ENCODE results near the gene VWA5B1. TPM values are rescaled to one million over a fixed set of nuclear protein-coding genes. Genes with fewer than 3 reads are reported as not detected.

Gene VWA5B1
- polyA plus RNA-seq, 1 donor: 0.40 TPM

GRCh38 chr1:20386323-20387081 lies 95.8 kb downstream of the VWA5B1 start:
- no peaks in the 10 kb centered on the region for H3K36me3 ChIP-seq (ENCODE audit: control insufficient read depth, insufficient read depth, low read length)
- H3K4me1 ChIP-seq (ENCODE audit: control insufficient read depth, insufficient read depth, low read length): no peaks in the 10 kb centered on the region
- DNase-seq: no peak
- no peaks in the 10 kb centered on the region for H3K9me3 ChIP-seq (ENCODE audit: control insufficient read depth, low read depth, low read length)
- no peak overlapping the region for H3K4me3 ChIP-seq (ENCODE audit: low read length)
- no peak overlapping the region for H3K27ac ChIP-seq (ENCODE audit: low read length)
- WGBS (ENCODE audit: insufficient coverage, low lambda C conversion rate): no CpG with 5 or more reads among the region's 9 CpGs
- peaks cover 67% of the 10 kb centered on the region for H3K27me3 ChIP-seq (ENCODE audit: control insufficient read depth, insufficient read depth, low read length)

- Histone ChIP-seq H3K4me1 (ENCODE audit: control insufficient read depth, insufficient read depth, low read length) (no peaks in the 10 kb centered on the region), H3K27ac (ENCODE audit: low read length) (no peak overlapping the region), H3K36me3 (ENCODE audit: control insufficient read depth, insufficient read depth, low read length) (no peaks in the 10 kb centered on the region), H3K9me3 (ENCODE audit: control insufficient read depth, low read depth, low read length) (no peaks in the 10 kb centered on the region), H3K4me3 (ENCODE audit: low read length) (no peak overlapping the region), H3K27me3 (ENCODE audit: control insufficient read depth, insufficient read depth, low read length) (peaks cover 56% of the 10 kb centered on the region)
- no peak for DNase-seq
- WGBS (ENCODE audit: insufficient coverage, low lambda C conversion rate): no CpG with 5 or more reads among the region's 11 CpGs
These were observed 98.9 kb downstream of the VWA5B1 start for GRCh38 chr1:20389571-20389970.

- DNase-seq: no peak
- H3K27me3 ChIP-seq (ENCODE audit: control insufficient read depth, insufficient read depth, low read length): peaks cover 46% of the 10 kb centered on the region
- WGBS (ENCODE audit: insufficient coverage, low lambda C conversion rate): no CpG with 5 or more reads among the region's 5 CpGs
These were observed 100.1 kb downstream of the VWA5B1 start for GRCh38 chr1:20390589-20391331.

GRCh38 chr1:20395255-20395654 lies 104.6 kb downstream of the VWA5B1 start:
- H3K36me3 ChIP-seq (ENCODE audit: control insufficient read depth, insufficient read depth, low read length): no peaks in the 10 kb centered on the region
- H3K4me3 ChIP-seq (ENCODE audit: low read length): no peak overlapping the region
- no CpG with 5 or more reads among the region's 2 CpGs for WGBS (ENCODE audit: insufficient coverage, low lambda C conversion rate)
- H3K27ac ChIP-seq (ENCODE audit: low read length): no peak overlapping the region
- no peaks in the 10 kb centered on the region for H3K4me1 ChIP-seq (ENCODE audit: control insufficient read depth, insufficient read depth, low read length)
- H3K9me3 ChIP-seq (ENCODE audit: control insufficient read depth, low read depth, low read length): no peaks in the 10 kb centered on the region
- H3K27me3 ChIP-seq (ENCODE audit: control insufficient read depth, insufficient read depth, low read length): peaks cover 24% of the 10 kb centered on the region
- DNase-seq: no peak

More at GRCh38 chr1:20390589-20391331, 100.1 kb downstream of the VWA5B1 start:
- Histone ChIP-seq H3K9me3 (ENCODE audit: control insufficient read depth, low read depth, low read length) (no peaks in the 10 kb centered on the region), H3K36me3 (ENCODE audit: control insufficient read depth, insufficient read depth, low read length) (no peaks in the 10 kb centered on the region), H3K27ac (ENCODE audit: low read length) (no peak overlapping the region), H3K4me3 (ENCODE audit: low read length) (no peak overlapping the region), H3K4me1 (ENCODE audit: control insufficient read depth, insufficient read depth, low read length) (no peaks in the 10 kb centered on the region)

GRCh38 chr1:20398744-20399143 lies 108.1 kb downstream of the VWA5B1 start:
- WGBS (ENCODE audit: insufficient coverage, low lambda C conversion rate): no CpG with 5 or more reads among the region's 4 CpGs
- Histone ChIP-seq H3K9me3 (ENCODE audit: control insufficient read depth, low read depth, low read length) (no peaks in the 10 kb centered on the region), H3K36me3 (ENCODE audit: control insufficient read depth, insufficient read depth, low read length) (no peaks in the 10 kb centered on the region), H3K4me1 (ENCODE audit: control insufficient read depth, insufficient read depth, low read length) (no peaks in the 10 kb centered on the region), H3K27ac (ENCODE audit: low read length) (no peak overlapping the region), H3K4me3 (ENCODE audit: low read length) (no peak overlapping the region), H3K27me3 (ENCODE audit: control insufficient read depth, insufficient read depth, low read length) (peaks cover 46% of the 10 kb centered on the region)
- no peak for DNase-seq

GRCh38 chr1:20399196-20399595 lies 108.5 kb downstream of the VWA5B1 start:
- no peak overlapping the region for H3K27ac ChIP-seq (ENCODE audit: low read length)
- WGBS (ENCODE audit: insufficient coverage, low lambda C conversion rate): no CpG with 5 or more reads among the region's 7 CpGs

GRCh38 chr1:20399606-20400180 lies 109.0 kb downstream of the VWA5B1 start:
- Histone ChIP-seq H3K36me3 (ENCODE audit: control insufficient read depth, insufficient read depth, low read length) (no peaks in the 10 kb centered on the region), H3K4me1 (ENCODE audit: control insufficient read depth, insufficient read depth, low read length) (no peaks in the 10 kb centered on the region), H3K4me3 (ENCODE audit: low read length) (no peak overlapping the region), H3K27me3 (ENCODE audit: control insufficient read depth, insufficient read depth, low read length) (peaks cover 53% of the 10 kb centered on the region), H3K9me3 (ENCODE audit: control insufficient read depth, low read depth, low read length) (no peaks in the 10 kb centered on the region), H3K27ac (ENCODE audit: low read length) (no peak overlapping the region)
- DNase-seq: no peak
- no CpG with 5 or more reads among the region's 5 CpGs for WGBS (ENCODE audit: insufficient coverage, low lambda C conversion rate)

More at GRCh38 chr1:20399196-20399595, 108.5 kb downstream of the VWA5B1 start:
- no peak for DNase-seq
- no peak overlapping the region for H3K4me3 ChIP-seq (ENCODE audit: low read length)
- no peaks in the 10 kb centered on the region for H3K4me1 ChIP-seq (ENCODE audit: control insufficient read depth, insufficient read depth, low read length)
- no peaks in the 10 kb centered on the region for H3K9me3 ChIP-seq (ENCODE audit: control insufficient read depth, low read depth, low read length)
- H3K36me3 ChIP-seq (ENCODE audit: control insufficient read depth, insufficient read depth, low read length): no peaks in the 10 kb centered on the region
- H3K27me3 ChIP-seq (ENCODE audit: control insufficient read depth, insufficient read depth, low read length): peaks cover 49% of the 10 kb centered on the region

- Histone ChIP-seq H3K36me3 (ENCODE audit: control insufficient read depth, insufficient read depth, low read length) (no peaks in the 10 kb centered on the region), H3K27me3 (ENCODE audit: control insufficient read depth, insufficient read depth, low read length) (peaks cover 62% of the 10 kb centered on the region), H3K4me3 (ENCODE audit: low read length) (no peak overlapping the region), H3K9me3 (ENCODE audit: control insufficient read depth, low read depth, low read length) (no peaks in the 10 kb centered on the region), H3K27ac (ENCODE audit: low read length) (no peak overlapping the region), H3K4me1 (ENCODE audit: control insufficient read depth, insufficient read depth, low read length) (no peaks in the 10 kb centered on the region)
- no peak for DNase-seq
- 20% methylated on average over 1 of the region's 10 CpGs for WGBS (ENCODE audit: insufficient coverage, low lambda C conversion rate)
These were observed 109.9 kb downstream of the VWA5B1 start for GRCh38 chr1:20400341-20401177.

GRCh38 chr1:20401405-20402010 lies 110.8 kb downstream of the VWA5B1 start:
- no peak overlapping the region for H3K4me3 ChIP-seq (ENCODE audit: low read length)
- no peaks in the 10 kb centered on the region for H3K9me3 ChIP-seq (ENCODE audit: control insufficient read depth, low read depth, low read length)
- WGBS (ENCODE audit: insufficient coverage, low lambda C conversion rate): no CpG with 5 or more reads among the region's 11 CpGs
- no peak for DNase-seq
- no peaks in the 10 kb centered on the region for H3K4me1 ChIP-seq (ENCODE audit: control insufficient read depth, insufficient read depth, low read length)
- H3K36me3 ChIP-seq (ENCODE audit: control insufficient read depth, insufficient read depth, low read length): no peaks in the 10 kb centered on the region
- no peak overlapping the region for H3K27ac ChIP-seq (ENCODE audit: low read length)
- peaks cover 65% of the 10 kb centered on the region for H3K27me3 ChIP-seq (ENCODE audit: control insufficient read depth, insufficient read depth, low read length)
